NCI-H1694 treated with DMSO at 0.1 percent for 48 hours (cell line): ENCODE measurements around the gene OR2W1.

ENCODE experiments used
- DNase-seq: peaks from one replicate; lab custom pipeline; 2025; lab: John Stamatoyannopoulos, UW

OR2W1 gene, protein sequence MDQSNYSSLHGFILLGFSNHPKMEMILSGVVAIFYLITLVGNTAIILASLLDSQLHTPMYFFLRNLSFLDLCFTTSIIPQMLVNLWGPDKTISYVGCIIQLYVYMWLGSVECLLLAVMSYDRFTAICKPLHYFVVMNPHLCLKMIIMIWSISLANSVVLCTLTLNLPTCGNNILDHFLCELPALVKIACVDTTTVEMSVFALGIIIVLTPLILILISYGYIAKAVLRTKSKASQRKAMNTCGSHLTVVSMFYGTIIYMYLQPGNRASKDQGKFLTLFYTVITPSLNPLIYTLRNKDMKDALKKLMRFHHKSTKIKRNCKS

DNA sequence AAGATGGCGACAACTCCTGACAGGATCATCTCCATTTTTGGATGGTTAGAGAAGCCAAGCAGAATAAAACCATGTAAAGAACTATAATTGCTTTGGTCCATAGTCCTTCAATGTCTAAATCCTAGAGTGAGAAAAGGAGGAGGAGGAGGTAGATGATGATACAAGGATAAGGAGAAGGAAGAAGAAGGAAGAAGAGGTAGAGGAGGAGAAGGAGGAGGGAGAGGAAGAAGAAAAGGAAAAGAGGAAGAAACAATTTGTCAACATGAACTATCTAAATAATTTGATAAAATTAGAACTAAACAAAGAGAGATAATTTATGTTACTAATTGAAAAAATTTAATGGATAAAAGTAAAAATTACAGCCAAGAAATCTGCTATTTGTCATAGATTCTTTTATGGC is at the start of gene OR2W1:
TSS of gene OR2W1 (minus strand) at position 101 of the 400 bp plus-strand sequence. CDS start at position 101, 0 bp downstream.
- DNase-seq, result no peak

GRCh38 chr6:29092957-29093356 is 48.0 kb upstream of the OR2W1 start:
- no peak for DNase-seq

DNA sequence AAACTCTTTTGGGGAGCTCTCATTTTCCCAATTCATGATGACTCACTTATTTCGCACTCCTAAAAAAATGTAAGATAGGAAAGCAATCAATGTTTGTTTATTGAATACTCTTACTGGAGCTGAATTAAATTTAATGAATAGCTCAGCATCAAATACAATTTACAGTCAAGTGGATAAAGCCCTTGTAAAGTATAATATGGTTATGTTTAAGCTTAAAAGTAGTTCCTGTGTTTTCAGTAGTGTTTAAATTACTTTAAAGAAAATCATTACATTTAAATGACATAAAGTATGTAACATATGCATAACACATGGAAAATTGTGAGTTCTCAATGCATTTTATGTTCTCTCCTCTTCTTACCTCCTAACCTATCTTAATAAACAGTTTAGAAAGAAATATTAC is 42.2 kb upstream of the OR2W1 start, which contains the start of gene OR2B3:
TSS of gene OR2B3 (minus strand) at position 101 of the 400 bp plus-strand sequence. CDS start at position 36, 65 bp downstream.
- no peak for DNase-seq

GRCh38 chr6:29082457-29082856 is 37.5 kb upstream of the OR2W1 start:
- no peak for DNase-seq

DNA sequence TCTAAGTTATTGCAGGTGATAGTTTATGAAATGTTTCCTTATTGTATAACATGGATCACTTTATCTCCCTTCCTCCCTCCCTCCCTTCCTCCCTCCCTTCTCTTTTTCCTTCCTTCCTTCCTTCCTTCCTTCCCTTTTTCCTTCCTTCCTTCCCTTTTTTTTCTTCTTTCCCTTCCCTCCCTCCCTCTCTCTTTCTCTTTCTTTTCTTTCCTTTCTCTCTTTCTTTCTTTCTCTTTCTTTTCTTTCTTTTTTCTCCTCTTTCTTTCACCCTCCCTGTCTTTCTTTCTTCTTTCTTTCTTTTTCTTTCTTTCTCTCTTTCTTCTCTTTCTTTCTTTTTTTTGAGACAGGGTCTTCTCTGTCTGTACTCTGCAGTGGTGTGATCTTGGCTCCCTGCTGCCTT is 36.3 kb upstream of the OR2W1 start:
- DNase-seq, result no peak

- no peak for DNase-seq
Observed at GRCh38 chr6:29079203-29079602, 34.2 kb upstream of the OR2W1 start.

- DNase-seq, result no peak
Observed at GRCh38 chr6:29071831-29072723, 27.1 kb upstream of the OR2W1 start.

- no peak for DNase-seq
Observed at GRCh38 chr6:29051680-29052079, 6.7 kb upstream of the OR2W1 start.

DNA sequence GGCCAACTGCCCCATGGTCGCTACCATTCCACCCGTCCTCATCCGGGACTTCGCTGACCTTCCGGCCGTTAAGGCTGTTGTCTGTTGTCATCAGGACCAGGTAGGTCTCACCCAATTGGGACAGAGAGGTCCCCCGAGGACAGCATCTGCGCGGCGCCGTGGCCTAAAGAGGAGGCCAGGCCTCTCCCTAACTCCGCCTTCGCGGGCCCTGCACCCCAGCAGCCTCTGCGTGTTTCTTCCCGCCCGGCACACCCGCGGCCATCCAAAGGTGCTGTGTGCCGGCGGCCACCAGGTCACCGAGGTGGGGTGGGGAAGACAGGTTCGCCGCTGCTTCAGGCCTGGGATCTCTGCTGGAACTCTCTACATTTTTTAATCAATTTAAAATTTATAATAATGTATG is 9.0 kb downstream of the OR2W1 start:
- DNase-seq, result no peak

DNA sequence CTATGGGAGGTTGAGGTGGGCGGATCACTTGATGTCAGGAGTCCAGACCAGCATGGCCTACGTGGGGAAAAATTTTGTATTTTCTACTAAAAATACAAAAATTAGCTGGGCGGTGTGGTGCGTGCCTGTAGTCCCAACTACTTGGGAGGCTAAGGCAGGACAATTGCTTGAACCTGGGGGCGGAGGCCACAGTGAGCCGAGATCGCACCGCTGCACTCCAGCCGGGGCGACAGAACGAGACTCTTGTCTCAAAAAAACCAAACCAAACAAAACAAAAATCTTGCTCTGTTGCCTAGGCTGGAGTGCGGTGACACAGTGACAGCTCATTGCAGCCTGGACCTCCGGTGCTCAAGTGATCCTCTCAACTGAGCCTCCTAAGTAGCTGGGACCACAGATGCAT is 16.2 kb downstream of the OR2W1 start:
- no peak for DNase-seq

DNA sequence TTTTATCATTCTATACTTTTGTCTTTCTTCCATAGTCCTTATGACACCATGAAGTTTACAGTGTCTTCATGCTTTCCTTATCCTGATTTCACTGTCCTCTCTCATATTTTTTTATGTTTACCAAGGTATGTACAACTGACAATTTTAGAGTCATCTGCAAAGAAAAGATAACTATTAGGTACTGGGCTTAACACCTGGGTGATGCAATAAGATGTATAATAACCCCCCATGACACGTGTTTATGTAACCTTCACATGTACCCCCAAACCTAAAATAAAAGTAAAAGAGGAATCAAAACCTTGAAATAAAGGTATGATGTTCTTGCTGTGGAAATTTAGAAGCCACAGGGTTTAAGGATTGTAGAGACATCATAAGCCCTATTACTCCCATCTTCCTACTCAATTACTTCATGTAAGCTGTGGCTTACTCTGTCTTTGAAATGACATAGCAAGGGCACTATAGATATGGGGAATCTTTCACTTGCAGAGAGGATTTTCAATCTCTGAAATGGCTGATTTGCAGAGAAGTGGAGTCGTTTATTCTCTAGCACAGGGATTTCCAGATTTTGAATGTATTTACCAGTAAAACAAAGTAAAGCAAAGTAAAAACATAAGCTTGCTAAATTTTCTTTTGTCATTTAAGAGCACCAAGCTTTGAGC is 18.9 kb downstream of the OR2W1 start:
- DNase-seq, result no peak

- no peak for DNase-seq
Observed at GRCh38 chr6:29021434-29021833, 23.5 kb downstream of the OR2W1 start.

DNA sequence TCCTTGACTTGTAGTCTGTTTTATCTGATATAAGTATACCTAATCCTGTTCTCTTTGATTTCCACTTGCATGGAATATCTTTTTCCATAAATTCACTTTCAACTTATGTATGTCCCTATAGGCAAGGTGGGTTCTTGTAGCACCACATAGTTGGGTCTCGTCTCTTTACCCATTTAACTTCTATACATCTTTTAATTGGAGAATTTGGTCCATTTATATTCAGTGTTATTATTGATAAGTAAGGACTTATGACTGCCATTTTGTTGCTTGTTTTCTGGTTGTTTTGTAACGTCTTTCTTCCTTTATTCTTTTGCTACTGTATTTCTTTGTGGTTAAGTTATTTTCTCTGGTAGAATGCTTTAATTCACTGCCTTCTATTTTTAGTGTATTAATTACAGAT is 25.3 kb downstream of the OR2W1 start:
- DNase-seq, result no peak

GRCh38 chr6:29017428-29017802 is 27.6 kb downstream of the OR2W1 start:
- no peak for DNase-seq

GRCh38 chr6:29016559-29017427 is 28.2 kb downstream of the OR2W1 start:
- peak; percentile 52 for DNase-seq

DNA sequence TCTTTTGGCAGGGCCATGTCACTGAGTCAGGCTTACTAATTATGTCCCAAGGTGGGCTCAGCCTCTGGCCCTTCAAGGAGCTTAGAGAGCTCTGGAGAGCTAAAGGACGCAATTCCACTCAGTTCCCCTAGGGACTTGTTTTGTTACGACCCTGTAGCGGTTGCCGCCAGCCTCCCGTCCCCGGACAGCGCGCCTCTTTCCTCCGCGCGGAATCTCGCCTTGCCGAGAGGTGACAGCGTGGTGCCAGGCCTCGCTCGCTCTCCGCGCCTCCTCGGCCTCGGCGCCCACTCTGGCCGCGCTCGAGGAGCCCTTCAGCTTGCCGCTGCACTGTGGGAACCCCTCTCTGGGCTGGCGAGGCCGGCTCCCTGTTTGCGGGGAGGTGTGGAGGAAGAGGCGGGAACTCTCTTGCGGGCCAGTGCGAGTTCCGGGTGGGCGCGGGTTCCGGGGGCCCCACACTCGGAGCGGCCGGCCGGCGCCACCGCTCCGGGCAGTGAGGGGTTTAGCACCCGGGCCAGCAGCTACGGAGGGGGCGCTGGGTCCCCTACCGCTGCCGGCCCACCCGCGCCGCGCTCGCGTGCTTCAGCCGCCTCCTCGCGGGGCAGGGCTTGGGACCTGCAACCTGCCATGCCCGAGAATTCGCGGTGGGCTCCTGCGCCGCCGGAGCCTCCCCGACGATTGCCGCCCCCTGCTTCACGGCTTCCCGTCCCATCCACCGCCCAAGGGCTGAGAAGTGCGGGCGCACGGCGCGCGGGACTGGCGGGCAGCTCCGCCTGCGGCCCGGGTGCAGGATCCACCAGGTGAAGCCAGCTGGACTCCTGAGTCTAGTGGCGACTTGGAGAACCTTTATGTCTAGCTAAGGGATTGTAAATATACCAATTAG is 30.0 kb downstream of the OR2W1 start:
- no peak for DNase-seq

- no peak for DNase-seq
Observed at GRCh38 chr6:29011276-29011734, 33.7 kb downstream of the OR2W1 start.

DNA sequence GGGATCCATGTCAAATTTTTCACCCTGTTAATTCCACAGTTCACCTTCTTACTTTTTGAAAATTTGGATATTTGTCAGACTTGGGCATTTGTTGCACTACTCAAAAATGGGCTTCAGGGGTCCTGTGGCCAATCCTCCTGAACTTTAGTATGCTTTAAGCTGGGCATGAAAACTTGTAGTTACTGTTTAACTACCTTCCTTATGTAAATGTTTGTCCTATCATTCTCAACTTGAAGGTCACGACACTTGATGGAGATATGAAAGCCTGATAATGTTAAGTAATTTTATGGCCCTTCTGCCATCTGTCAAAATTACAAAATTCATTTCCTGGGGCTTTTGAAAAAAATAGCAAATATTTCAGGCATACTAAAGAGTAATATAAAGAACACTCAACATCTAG is 35.6 kb downstream of the OR2W1 start:
- no peak for DNase-seq

- no peak for DNase-seq
Observed at GRCh38 chr6:29008089-29008488, 36.9 kb downstream of the OR2W1 start.

DNA sequence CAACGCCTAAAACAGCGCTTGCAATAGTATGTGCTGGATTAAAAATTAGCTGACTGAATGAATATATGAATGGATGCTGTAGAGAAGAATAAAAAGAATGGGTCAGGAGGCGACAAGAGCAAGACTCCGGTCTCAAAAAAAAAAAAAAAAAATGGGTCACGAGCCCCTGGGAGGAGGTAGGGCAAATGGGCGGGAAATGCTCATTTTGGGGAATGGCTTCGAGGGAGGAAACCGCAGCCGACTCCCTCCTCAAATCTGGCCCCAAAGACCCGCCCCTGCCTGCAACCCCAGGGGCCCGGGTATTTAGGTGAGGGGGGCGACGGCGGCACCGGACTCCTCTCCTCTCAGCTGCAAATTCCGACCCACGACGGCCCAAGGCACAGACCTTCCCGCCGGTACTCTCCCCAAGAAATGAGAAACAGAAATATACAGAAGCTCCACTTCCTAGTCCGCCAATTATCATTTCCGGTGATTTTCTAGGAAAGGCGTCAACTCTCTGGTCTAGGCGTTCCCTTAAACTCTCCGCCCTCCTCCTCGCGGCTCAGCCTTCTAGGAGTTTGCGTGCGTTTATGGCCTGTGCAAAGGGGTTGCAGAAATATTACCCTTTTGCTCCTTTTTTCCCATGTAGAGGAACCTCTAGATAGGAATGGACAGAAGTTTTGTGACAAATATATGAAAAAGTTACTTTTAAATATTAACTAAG is 39.6 kb downstream of the OR2W1 start, which contains the start of gene ZNF311:
TSS of gene ZNF311 (minus strand) at position 133 of the 703 bp plus-strand sequence. CDS start 1,361 bp downstream, outside the sequence.
- DNase-seq, result peak; percentile 1
